OCI-LY7 (cell line): ENCODE results near the gene ARHGAP45.

Source experiments
- CTCF ChIP-seq: fragments of 200-600 bp; sonication (generic); conservative IDR thresholded peaks from 2 replicates; pipeline ENCODE4 v1.5.1; 2014; ENCODE audit warnings: mild to moderate bottlenecking, antibody characterized with exemption, low read length, moderate library complexity, mixed read lengths
- EZH2phosphoT487 ChIP-seq: fragments of 200-600 bp; sonication (generic); IDR thresholded peaks from 2 replicates; pipeline ENCODE4 v1.6.1; 2018; ENCODE audit warnings: low read depth, borderline replicate concordance, mild to moderate bottlenecking, mixed run types, antibody characterized with exemption, low read length, moderate library complexity, mixed read lengths

DNA sequence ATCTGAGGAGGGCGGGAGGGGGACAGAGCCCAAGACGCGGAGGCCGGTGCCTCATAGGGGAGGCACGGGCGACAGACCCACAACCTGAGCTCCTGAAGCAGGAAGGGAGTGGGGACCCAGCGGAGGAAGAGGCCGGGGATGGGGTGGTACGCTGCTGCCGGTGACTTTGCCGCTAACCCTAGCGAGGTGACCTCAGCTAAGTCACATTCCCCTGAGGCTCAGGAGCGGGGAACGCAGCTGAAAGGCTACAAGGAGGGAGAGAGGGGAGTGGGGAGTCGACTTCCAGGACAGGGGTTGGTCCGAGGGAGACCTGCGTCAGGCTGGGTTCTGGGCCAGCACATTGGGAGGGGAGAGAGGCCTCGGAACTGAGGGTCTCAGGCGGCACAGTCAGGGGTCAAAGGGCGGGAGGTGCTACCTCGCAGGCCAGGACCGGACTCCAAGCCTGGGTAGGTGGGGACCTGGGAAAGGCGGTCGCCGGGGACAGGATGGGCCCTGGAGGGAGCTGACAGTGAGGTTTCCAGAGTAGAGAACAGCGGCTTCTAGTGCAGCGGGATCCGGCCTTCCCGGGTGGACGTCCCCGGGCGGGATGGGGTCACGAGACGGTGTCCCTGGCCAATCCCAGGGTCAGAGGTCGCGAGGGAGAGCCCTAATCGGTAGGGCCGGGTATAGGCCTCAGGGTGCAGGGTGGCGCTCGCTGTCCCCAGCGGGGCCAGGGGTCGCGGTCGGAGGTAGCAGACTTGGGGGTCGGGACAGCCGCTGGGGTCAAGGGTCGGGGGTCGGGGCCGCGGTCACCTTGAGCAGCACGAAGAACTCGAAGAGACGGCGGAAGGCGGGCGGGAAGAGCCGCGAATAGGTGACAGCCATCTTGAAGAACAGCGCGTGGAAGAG, 46.7 kb upstream of the ARHGAP45 start:
- no peak for TF ChIP-seq CTCF
- TF ChIP-seq EZH2phosphoT487 = no peak
